ENCODE data around the gene PAPSS2. TPM values are rescaled to one million over a fixed set of nuclear protein-coding genes. Genes with fewer than 3 reads are reported as not detected.

Gene PAPSS2
- total RNA-seq, 2 experiments from 2014 or later = not detected

- BruUV-seq (replicated peaks) = no TSS peak
- TF ChIP-seq EZH2phosphoT487 (IDR thresholded peaks at IDR 0.05; ENCODE audit: borderline replicate concordance, low read depth, low read length) (no peak), CTCF (conservative IDR thresholded peaks at IDR 0.05; ENCODE audit: low read length) (no peak)
- no peaks in the 10 kb centered on the region for H3K4me1 ChIP-seq (ENCODE audit: insufficient read depth, low read length, poor library complexity, severe bottlenecking)
- no peaks in the 10 kb centered on the region for H3K36me3 ChIP-seq (ENCODE audit: insufficient read depth, low read length)
- no peaks in the 10 kb centered on the region for H3K79me2 ChIP-seq (ENCODE audit: insufficient read depth, low read depth, low read length)
- no peak overlapping the region for H3K4me2 ChIP-seq (ENCODE audit: low read length)
- H3K27ac ChIP-seq (ENCODE audit: low read depth, low read length, poor library complexity, severe bottlenecking) = no peak overlapping the region
- intact Hi-C loops (cut with micrococcal nuclease; ENCODE audit: unreplicated experiment) = loop anchor here (5.0 to 10.0 kb wide), 2 partner anchors 124 to 893 kb away; no protein-coding TSS in a partner anchor
- H3K9me3 ChIP-seq (ENCODE audit: low read length) = no peaks in the 10 kb centered on the region
- no peaks in the 10 kb centered on the region for H3K9me2 ChIP-seq (ENCODE audit: insufficient read depth, low read length)
- no peak overlapping the region for H3K4me3 ChIP-seq (ENCODE audit: low read depth, low read length, poor library complexity, severe bottlenecking)
- H4K20me1 ChIP-seq (ENCODE audit: insufficient read depth, low read length) = no peaks in the 10 kb centered on the region
- DNase-seq (ENCODE audit: low spot score) = no peak
- CTCF ChIA-PET (ENCODE audit: unreplicated experiment) = interaction anchor here (0.6 kb wide), 1 partner anchor 980 kb away, joined by 11 read pairs; no protein-coding TSS in a partner anchor
- H2AFZ ChIP-seq (ENCODE audit: low read length) = no peak overlapping the region
- POLR2A ChIA-PET = interaction anchor here (1.2 kb wide), 1 partner anchor 75 kb away, joined by 3 read pairs; no protein-coding TSS in a partner anchor
These were observed 671 bp upstream of the PAPSS2 start for GRCh38 chr10:87658858-87659555.

- no peak for DNase-seq (ENCODE audit: low spot score)
- intact Hi-C loops (cut with micrococcal nuclease; ENCODE audit: unreplicated experiment) = no loop called here
- no peak overlapping the region for H2AFZ ChIP-seq (ENCODE audit: low read length)
- POLR2A ChIA-PET = interaction anchor here (0.5 kb wide), 1 partner anchor 557 kb away, joined by 3 read pairs; no protein-coding TSS in a partner anchor
- no TSS peak for BruUV-seq (replicated peaks)
- H3K79me2 ChIP-seq (ENCODE audit: insufficient read depth, low read depth, low read length) = no peaks in the 10 kb centered on the region
- peak overlapping the region; percentile 53 for H3K4me2 ChIP-seq (ENCODE audit: low read length)
- H3K9me3 ChIP-seq (ENCODE audit: low read length) = no peaks in the 10 kb centered on the region
- CTCF ChIA-PET (ENCODE audit: unreplicated experiment) = no interaction called here
- no peaks in the 10 kb centered on the region for H3K9me2 ChIP-seq (ENCODE audit: insufficient read depth, low read length)
- no peaks in the 10 kb centered on the region for H3K36me3 ChIP-seq (ENCODE audit: insufficient read depth, low read length)
- no peaks in the 10 kb centered on the region for H4K20me1 ChIP-seq (ENCODE audit: insufficient read depth, low read length)
- TF ChIP-seq CTCF (conservative IDR thresholded peaks at IDR 0.05; ENCODE audit: low read length) (no peak), EZH2phosphoT487 (IDR thresholded peaks at IDR 0.05; ENCODE audit: borderline replicate concordance, low read depth, low read length) (no peak)
- no peak overlapping the region for H3K27ac ChIP-seq (ENCODE audit: low read depth, low read length, poor library complexity, severe bottlenecking)
- H3K4me3 ChIP-seq (ENCODE audit: low read depth, low read length, poor library complexity, severe bottlenecking) = no peak overlapping the region
- H3K4me1 ChIP-seq (ENCODE audit: insufficient read depth, low read length, poor library complexity, severe bottlenecking) = no peaks in the 10 kb centered on the region
These were observed 931 bp downstream of the PAPSS2 start for GRCh38 chr10:87660484-87661133.
